Smooth muscle cell of the pulmonary artery (primary cell): ENCODE results near the gene DNAH8. TPM values are rescaled to one million over a fixed set of nuclear protein-coding genes. Genes with fewer than 3 reads are reported as not detected.

ENCODE experiments used
- total RNA-seq: library from RNA; depleted of rRNA; stranded (reverse); fragments of >200 nt; gene quantifications from 2 replicates; pipeline ENCODE4 v1.2.3, GENCODE V29; 2014

Gene DNAH8
- under 0.01 TPM in 1 of 2 replicates, not detected in the other for total RNA-seq

GRCh38 chr6:38715016-38715689 lies at the start of gene DNAH8:
DNAH8 (plus strand) TSS chr6:38715311; CDS start chr6:38722810, 7,499 bp downstream.

GRCh38 chr6:38702558-38703397 lies 12.3 kb upstream of the DNAH8 start, which contains the start of gene GLO1:
GLO1 (minus strand) TSS chr6:38703145; CDS start chr6:38703054, 91 bp downstream.

GRCh38 chr6:39048481-39049399 lies 333.6 kb downstream of the DNAH8 start, which contains the start of gene GLP1R:
GLP1R (plus strand) TSS chr6:39048781; CDS start chr6:39048841, 60 bp downstream.

Other genes starting within 250 kb of the DNAH8 start
- 15.5 and 20.4 TPM in 2 replicates for gene BTBD9, start 75.4 kb upstream of the DNAH8 start, total RNA-seq
- gene GLO1, start 12.2 kb upstream of the DNAH8 start, total RNA-seq = 75.3 and 101 TPM in 2 replicates